Measurements from ENCODE around the gene EDA.

The EDA gene

GRCh38 chrX:70082723-70083122 is 466.8 kb downstream of the EDA start:
- no peak for DNase-seq

- no peak for DNase-seq
Observed at GRCh38 chrX:70084592-70085240, 468.8 kb downstream of the EDA start.

GRCh38 chrX:70087857-70088630 is 472.1 kb downstream of the EDA start:
- DNase-seq = no peak

- DNase-seq = no peak
Observed at GRCh38 chrX:70088751-70089150, 472.8 kb downstream of the EDA start.

Measured in activated CD4-positive, alpha-beta T cell treated with anti-CD3 and anti-CD28 coated beads, Interleukin-2, amount 50 U/mL, for 16 hours (primary cell).